GM18505 (cell line): ENCODE measurements around the gene EPHB2.
"Not testable (repeated sequence)": the region's sequence is repeated elsewhere in the genome, so short reads cannot be mapped to it uniquely, and the experiment has no call there.

Experiments
- ATAC-seq: cut with Tn5 transposase; IDR thresholded peaks from one replicate; pipeline ENCODE4 v1.9.1; 2021; ENCODE audit not compliant: unreplicated experiment
- POLR2A ChIP-seq: IDR thresholded peaks from 4 replicates; pipeline ENCODE4 v1.6.1; 2011; ENCODE audit warnings: borderline replicate concordance; ENCODE audit not compliant: insufficient read depth, insufficient read length; ENCODE audit errors: extremely low read depth

EPHB2 gene

DNA sequence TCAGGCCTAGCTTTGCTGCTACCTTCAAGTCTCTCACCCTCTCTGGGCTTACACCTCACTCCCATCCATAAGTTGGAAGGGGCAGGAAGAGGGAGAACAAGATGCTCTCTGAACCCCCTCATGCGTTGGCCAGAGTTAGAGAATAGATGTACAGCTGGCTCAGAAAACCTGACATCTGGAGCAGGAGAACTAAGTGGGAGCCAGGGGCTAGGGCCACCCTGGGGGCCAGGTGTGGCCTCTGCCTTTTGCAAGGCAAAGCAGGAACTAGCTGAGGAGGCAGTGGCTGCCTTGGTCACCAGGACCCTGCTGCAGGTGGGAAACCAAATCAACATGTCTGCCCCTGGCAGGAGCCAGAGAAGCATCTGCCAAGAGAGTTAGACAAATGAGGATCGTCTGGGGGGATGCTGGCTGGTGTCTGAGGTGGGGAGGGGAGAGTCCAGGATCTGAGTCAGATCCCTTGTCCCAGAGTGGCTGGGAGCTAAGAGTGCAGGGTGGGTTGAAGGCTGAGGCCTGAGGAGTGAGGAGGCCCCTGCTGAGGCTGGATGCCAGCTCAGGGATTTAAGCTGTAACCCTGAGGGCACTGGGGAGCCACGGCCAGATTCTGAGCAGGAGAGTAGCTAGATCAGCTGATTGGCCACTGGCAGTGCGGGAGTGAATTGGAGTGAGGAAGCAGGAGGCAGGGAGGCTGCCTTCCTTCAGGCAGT is 115.0 kb downstream of the EPHB2 start:
- no peak for TF ChIP-seq POLR2A
- no peak for ATAC-seq

DNA sequence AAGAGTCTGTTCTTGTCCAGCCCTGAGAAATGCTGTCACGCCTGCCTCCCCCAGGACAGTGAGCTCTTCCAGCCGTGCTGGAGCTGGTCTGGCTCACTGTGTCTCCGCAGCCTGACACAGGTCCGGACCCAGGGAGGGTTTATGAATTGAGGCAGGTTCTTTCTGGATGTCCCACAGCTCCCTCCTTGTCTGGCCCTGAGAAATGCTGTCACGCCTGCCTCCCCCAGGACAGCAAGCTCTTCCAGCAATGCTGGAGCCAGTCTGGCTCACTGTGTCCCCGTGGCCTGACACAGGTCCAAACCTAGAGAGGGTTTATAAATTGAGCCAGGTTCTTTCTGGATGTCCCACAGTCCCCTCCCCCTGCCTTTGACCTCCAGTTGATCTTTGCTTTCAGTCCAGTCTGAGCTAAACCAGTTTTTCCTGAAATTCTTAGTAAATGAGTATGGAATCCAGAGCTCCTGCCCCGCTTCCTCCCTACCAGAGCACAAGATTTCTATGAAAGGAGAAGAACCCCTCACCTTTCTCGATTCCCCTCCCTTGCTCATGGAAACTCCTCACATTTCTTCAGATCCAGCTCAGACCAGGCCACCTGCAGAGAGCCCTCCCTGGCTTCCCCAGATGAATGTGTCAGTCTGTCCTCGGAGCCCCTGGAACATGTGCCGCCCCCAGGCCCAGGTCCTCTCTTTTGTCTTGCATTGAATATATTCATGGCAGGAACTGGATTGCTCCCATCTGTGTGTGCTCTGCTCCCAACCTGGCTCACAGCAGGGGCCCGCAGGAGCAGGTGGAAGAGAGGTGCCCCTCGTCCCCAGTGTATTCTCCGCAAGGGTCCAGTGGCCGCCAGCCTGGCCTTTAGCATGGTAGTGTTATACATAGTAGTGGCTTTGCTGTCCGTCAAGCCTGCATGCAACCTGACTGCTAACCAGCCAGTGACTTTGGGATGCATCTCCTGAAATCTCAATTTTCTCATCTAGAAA is 116.3 kb downstream of the EPHB2 start:
- no peak for TF ChIP-seq POLR2A
- ATAC-seq: no peak

DNA sequence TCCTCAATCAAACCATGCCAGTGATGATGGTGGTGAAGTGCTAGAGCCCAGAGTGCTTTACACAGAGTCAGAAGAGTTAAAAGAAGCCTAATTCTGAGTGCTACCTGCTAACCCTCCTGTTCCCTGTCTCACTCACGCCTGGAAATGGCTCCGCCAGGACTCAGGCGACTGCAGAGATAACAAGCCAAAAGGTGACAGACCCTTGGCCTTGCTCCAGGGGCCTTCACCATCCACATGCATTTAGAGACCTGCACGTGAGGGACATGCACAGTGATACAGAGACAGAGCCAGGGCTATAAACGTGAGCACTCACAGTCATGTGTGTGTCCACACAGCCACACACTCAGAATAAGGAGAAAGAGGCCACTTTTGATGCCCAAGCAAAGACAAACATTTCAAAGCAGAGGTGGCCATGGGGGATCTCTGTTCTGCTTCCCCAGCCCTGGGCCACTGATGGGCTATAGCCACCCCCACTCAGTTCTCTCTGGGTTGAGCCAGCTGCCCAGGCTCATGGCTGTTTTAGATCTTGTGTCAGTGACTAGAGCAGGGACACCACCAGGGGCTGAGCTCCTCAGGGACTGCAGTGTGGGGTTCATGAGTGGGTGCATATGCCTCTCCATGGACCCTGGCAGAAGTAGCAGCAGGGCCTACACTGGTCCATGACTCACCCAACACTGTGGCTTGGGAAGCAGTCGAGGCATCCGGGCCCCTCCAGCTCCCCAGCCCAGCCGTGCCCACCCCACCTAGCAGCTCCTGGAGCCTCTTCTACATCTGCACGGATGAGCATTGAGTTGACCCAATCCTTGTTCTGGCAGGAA is 117.2 kb downstream of the EPHB2 start:
- no peak for TF ChIP-seq POLR2A

DNA sequence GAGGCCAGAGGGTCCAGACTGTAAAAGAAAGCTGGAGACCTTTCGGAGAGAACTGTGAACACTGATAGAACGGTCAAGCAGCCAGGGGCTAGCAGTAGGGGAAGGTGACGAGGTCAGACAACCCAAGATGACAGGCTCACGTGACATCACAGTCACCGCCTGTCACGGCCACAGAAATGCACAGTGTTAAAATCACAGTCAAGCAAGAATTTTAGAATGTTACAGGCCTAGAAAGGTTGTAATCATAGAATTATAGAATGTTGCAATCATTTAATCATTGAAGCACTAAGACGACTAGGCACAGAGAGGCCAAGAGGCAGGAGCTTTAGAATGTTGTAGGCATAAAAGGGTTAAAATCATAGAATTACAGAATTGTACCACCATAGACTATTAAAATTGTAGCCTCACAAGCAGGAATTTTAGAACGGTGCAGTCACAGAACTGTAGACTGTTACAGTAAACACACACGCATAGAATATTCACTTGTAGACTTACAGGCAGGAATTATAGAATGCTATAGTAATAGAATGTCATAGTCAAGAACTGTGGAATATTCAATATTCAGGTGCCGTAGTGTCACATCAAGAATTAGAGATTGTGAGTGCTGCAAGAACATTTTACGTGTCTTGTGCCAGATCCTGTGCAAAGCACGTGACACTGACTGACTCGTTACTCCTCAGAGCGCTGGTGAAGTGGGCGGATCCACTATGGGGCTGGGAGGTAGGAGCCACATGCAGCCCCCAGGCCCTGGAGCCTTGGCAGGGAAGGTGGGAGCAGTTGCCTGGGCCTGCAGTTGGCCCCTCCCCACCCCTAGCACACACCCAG is 118.1 kb downstream of the EPHB2 start:
- TF ChIP-seq POLR2A: no peak
- ATAC-seq: no peak

More for the DNA sequence above, 117.2 kb downstream of the EPHB2 start:
- ATAC-seq: no peak

DNA sequence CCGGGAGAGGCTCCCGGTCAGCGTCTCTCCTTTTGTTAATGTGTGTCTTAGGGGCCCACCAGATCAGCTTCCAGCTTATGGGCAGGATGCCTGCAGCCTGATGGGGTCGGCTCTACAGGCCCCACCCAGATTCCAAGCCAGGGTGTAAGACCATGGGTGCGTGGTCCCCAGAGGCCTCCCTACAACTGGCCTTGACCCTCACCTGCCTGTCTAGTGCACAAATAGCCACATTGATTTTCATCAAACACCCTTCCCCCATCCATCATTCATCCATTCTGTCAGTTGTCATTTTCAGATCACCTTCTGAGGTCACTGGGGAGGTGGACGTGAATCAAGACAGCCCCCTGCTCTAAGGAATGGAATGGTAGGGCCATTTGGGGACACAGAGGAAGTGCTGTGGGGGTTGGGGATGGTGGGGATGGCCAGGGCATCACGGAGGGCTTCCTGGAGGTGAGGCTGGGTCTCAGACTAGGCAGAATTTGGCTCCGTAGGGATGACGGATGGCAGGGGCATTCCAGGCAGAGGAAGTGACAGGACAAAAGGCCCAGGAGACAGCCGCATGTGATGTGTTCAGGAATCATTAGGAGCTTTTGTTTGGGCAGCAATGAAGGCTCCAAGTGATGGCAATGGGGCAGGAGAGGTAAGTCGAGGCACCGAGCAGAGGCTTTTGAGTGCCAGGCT is 118.8 kb downstream of the EPHB2 start:
- no peak for TF ChIP-seq POLR2A
- ATAC-seq: no peak

DNA sequence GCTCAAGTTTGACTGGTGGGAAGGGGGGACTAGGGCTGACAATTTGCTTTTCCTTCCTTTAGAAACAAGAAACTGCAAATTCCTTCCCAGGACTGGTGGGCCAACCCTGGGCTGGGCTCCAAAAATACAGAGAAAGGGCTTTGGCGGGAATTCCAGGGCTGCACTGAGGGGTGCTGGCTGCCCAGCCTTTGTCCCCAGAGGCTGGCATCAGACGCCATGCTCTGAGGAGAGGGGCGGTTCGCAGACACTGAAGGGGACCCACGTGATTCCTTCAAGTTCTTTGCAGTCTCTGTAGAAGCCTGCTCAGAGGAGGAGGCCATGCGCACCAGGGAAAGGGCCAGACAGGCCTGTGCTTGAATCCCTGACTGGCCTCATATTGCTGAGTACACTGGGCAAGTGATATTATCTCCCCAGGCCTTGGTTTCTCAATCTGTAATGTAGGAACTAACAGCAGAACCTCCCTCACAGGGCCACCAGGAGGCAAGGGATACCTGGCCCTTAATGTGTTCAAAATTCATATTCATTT is 119.5 kb downstream of the EPHB2 start:
- no peak for ATAC-seq
- no peak for TF ChIP-seq POLR2A

DNA sequence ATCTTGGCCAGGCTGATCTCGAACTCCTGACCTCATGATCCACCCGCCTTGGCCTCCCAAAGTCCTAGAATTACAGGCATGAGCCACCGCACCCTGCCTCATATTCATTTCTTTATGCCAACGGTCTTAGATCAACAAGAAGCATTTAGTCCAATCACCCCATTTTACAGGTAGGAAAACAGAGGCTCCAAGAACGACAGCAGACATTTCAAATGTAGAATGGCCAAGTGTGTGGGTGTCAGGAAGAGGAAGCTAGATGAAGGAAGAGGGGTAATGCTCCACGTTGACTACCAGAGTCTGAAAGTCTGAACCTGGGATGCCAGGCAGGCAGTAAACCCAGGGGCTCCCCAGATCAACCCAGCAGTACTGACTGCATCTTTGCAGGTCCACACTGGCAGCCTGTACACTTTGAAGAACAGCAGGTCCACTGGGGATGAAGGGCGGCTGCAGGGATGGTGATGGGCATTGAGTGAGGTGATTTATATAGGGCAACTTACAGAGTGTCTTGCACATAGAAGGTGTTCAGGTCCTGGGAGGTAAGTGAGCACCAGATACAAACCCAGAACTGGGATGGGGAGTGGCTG is 120.2 kb downstream of the EPHB2 start:
- no peak for ATAC-seq
- no peak for TF ChIP-seq POLR2A

DNA sequence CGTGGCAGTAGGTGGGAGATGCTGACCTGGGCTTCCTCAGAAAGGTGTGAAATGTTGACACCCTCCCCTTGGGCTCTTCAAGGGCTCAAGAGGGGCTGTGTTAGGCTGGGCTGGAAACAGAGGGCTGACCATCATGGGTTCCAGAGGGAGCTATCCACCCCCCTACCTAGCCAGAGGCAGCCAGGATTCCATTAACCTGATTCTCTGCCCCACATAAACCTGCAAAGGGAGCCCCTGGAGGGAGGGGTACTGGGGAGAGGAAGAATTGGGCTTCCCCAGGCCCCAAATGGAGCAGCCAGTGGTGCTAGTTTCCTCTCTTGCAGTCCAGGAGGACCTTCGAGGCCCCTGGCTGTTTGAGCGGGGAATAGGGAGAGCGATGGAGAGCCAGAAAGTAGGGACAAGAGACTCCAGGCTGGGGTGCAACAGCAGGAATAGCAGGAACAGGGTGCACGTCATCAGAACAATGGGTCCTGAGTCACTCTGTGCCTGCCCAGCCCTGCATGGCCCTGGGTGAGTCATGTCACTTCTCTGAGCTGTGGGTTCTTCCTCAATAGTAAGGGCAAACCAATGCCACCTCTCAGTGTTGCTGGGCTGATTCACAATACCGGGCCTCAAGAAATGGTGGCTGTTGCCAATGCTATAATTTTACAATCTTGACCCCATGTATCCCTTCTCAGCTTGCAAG is 121.2 kb downstream of the EPHB2 start:
- no peak for TF ChIP-seq POLR2A
- no peak for ATAC-seq

DNA sequence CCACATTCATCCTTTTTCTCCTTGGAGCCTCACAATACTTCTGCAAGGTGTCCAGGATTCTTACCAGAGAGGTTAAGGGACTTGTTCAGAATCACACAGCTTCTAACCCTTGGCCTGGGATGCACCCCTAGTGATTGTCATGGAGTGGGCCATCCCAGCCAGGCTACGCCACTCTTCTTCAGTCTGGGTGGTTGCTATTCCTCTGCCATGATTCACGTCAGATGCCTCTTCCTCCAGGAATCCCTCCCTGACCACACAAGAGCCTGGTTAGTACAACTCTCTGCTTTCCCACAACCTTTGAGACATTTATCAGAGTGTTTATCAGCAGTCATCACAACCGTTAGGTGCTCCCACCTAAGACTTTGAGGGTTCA is 121.8 kb downstream of the EPHB2 start:
- no peak for ATAC-seq
- no peak for TF ChIP-seq POLR2A

DNA sequence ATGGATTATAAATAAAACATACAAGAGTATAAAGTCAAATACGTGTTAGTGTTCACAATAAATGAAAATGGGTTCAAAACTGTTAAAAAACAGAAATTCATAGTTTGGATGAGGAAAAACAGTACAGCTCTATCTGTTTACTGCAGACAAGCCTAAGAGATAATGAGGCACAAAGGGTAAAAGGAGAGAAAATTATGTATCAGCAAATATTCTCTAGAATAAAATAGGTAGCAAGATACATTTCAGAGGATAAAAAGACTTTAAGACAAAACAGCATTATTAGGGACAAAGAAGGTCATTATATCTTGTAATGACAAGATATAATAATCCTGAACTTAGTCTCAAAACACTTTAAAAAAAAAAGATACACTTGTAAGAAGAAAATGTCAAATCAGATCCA is 123.1 kb downstream of the EPHB2 start:
- no peak for ATAC-seq
- no peak for TF ChIP-seq POLR2A

DNA sequence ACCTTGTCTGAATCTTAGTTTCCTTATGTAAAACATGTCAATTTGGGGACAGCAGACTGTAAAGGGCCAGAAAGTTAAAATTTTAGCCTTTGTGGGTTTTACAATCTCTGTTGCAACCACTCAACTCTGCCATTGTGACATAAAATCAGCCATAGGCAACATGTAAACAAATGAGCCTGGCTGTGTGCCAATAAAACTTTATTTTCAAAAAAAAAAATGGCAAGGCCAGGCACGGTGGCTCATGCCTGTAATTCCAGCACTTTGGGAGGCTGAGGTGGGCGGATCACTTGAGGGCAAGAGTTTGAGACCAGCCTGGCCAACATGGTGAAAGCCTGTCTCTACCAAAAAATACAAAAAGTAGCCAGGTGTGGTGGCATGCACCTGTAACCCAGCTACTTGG is 123.8 kb downstream of the EPHB2 start:
- not testable (repeated sequence) for ATAC-seq
